Natural killer cell (primary cell): ENCODE measurements around the gene THEMIS. TPM values are rescaled to one million over a fixed set of nuclear protein-coding genes. Genes with fewer than 3 reads are reported as not detected.

Experiments
- ATAC-seq, 3 donors: fragments of 150-1000 bp in 2 of 3; fragments of 200-7000 bp in 1 of 3; cut with Tn5 transposase; 1 replicate in 1 of 3; 2 replicates in 2 of 3; pipeline ENCODE4 v1.10.0; 2021; ENCODE audit warnings: mild to moderate bottlenecking in 2 of 3, moderate library complexity in 2 of 3
- DNase-seq, 2 donors: peaks; one replicate each; pipeline versions ENCODE4 v3.0.0 to v3.0.0-alpha.2; 2013 to 2021; ENCODE audit warnings: mixed read lengths in 1 of 2
- H3K27ac ChIP-seq: one replicate; pipeline ENCODE4 v1.5.1; 2013; ENCODE audit warnings: mild to moderate bottlenecking, low read length
- H3K27me3 ChIP-seq: one replicate; pipeline ENCODE4 v1.6.1; 2013; ENCODE audit warnings: low read length; ENCODE audit not compliant: control insufficient read depth, insufficient read depth
- H3K36me3 ChIP-seq: one replicate; pipeline ENCODE4 v1.6.1; 2013; ENCODE audit warnings: low read length; ENCODE audit not compliant: control insufficient read depth, insufficient read depth
- H3K4me1 ChIP-seq: one replicate; pipeline ENCODE4 v1.6.1; 2013; ENCODE audit warnings: low read length; ENCODE audit not compliant: control insufficient read depth, insufficient read depth
- H3K4me3 ChIP-seq: one replicate; pipeline ENCODE4 v1.5.1; 2013; ENCODE audit warnings: low read length
- H3K9me3 ChIP-seq: one replicate; pipeline ENCODE4 v1.6.1; 2013; ENCODE audit warnings: low read length; ENCODE audit not compliant: control insufficient read depth, insufficient read depth
- H3K27ac Mint-ChIP-seq, 2 donors: one replicate each; pipeline ENCODE4 v1.8.0; 2022; ENCODE audit warnings: mild to moderate bottlenecking in 2 of 2, mixed read lengths in 2 of 2, moderate library complexity in 1 of 2
- H3K27me3 Mint-ChIP-seq, 2 donors: one replicate each; pipeline ENCODE4 v1.8.0; 2022; ENCODE audit warnings: low read depth in 2 of 2, mixed read lengths in 2 of 2
- H3K36me3 Mint-ChIP-seq: one replicate; pipeline ENCODE4 v1.8.0; 2022; ENCODE audit warnings: mixed read lengths
- H3K4me1 Mint-ChIP-seq, 2 donors: one replicate each; pipeline ENCODE4 v1.8.0; 2022; ENCODE audit warnings: mixed read lengths in 2 of 2
- H3K4me3 Mint-ChIP-seq: one replicate; pipeline ENCODE4 v1.8.0; 2022; ENCODE audit warnings: mild to moderate bottlenecking, moderate library complexity, mixed read lengths
- H3K9me3 Mint-ChIP-seq, 2 donors: one replicate each; pipeline ENCODE4 v1.8.0; 2022; ENCODE audit warnings: mixed read lengths in 2 of 2
- CTCF ChIP-seq: fragments of 200-600 bp; IDR thresholded peaks from one replicate; pipeline ENCODE4 v1.8.0; 2022; ENCODE audit warnings: antibody characterized with exemption
- WGBS: methylation state at CpG from one replicate; pipeline ENCODE4 v1.1.7; 2013; ENCODE audit warnings: missing lambda C conversion rate; ENCODE audit not compliant: insufficient coverage; 5-methylcytosine and 5-hydroxymethylcytosine counted together
- intact Hi-C: fragments of 100-400 bp; cut with micrococcal nuclease; formaldehyde crosslinking; loops from one replicate; pipeline ENCODE4 v1.14.2; 2022
- total RNA-seq, 4 donors: library from RNA; stranded (reverse); fragments of 120-200 nt in 1 of 4; gene quantifications; one replicate each; pipeline versions ENCODE4 v1.2.3 to v1.2.4, GENCODE V29; 2013 to 2022

The THEMIS gene
- total RNA-seq, 3 donors from 2014 or later (not counting 1 experiment from before 2014, with no cell fraction given): 0.82 to 11.7 (median 1.7) TPM

GRCh38 chr6:127794405-127794804, 106.5 kb downstream of the THEMIS start:
- no peak for ATAC-seq
- Mint-ChIP-seq H3K36me3 (no peaks in the 10 kb centered on the region), H3K9me3 (no peaks in the 10 kb centered on the region), H3K4me3 (no peak overlapping the region), H3K27me3 (peaks cover 0 to 5% of the 10 kb centered on the region in 2 donors), H3K4me1 (no peaks in the 10 kb centered on the region), H3K27ac (no peak overlapping the region)
- no peaks in the 10 kb centered on the region for H3K36me3 ChIP-seq
- peaks cover 4% of the 10 kb centered on the region for H3K4me1 ChIP-seq
- H3K9me3 ChIP-seq: no peaks in the 10 kb centered on the region
- no peak overlapping the region for H3K4me3 ChIP-seq
- H3K27me3 ChIP-seq: no peaks in the 10 kb centered on the region
- DNase-seq: peak in 1 of 2 donors; percentile 21
- TF ChIP-seq CTCF: no peak
- intact Hi-C loops: no loop called here
- no peak overlapping the region for H3K27ac ChIP-seq
- 100% methylated on average over 1 of the region's 1 CpG for WGBS

GRCh38 chr6:127793396-127793795, 107.5 kb downstream of the THEMIS start:
- TF ChIP-seq CTCF: no peak
- ATAC-seq: no peak
- intact Hi-C loops: no loop called here
- peaks cover 0 to 5% of the 10 kb centered on the region in 2 donors for H3K27me3 Mint-ChIP-seq
- no peaks in the 10 kb centered on the region for H3K4me1 Mint-ChIP-seq
- no peak overlapping the region for H3K4me3 Mint-ChIP-seq
- H3K4me1 ChIP-seq: peaks cover 4% of the 10 kb centered on the region
- no peak for DNase-seq
- no peaks in the 10 kb centered on the region for H3K9me3 Mint-ChIP-seq
- no peaks in the 10 kb centered on the region for H3K36me3 ChIP-seq
- no peak overlapping the region for H3K27ac Mint-ChIP-seq
- no peaks in the 10 kb centered on the region for H3K27me3 ChIP-seq
- 67% methylated on average over 1 of the region's 1 CpG for WGBS
- H3K36me3 Mint-ChIP-seq: no peaks in the 10 kb centered on the region
- H3K27ac ChIP-seq: no peak overlapping the region
- H3K4me3 ChIP-seq: no peak overlapping the region
- H3K9me3 ChIP-seq: no peaks in the 10 kb centered on the region

- ATAC-seq: no peak
- no peak overlapping the region for H3K27ac Mint-ChIP-seq
Observed at GRCh38 chr6:127792616-127793015, 108.2 kb downstream of the THEMIS start.

More at GRCh38 chr6:127792616-127793015, 108.2 kb downstream of the THEMIS start:
- H3K27ac ChIP-seq: no peak overlapping the region
- no peak overlapping the region for H3K4me3 ChIP-seq
- Mint-ChIP-seq H3K27me3 (peaks cover 0 to 5% of the 10 kb centered on the region in 2 donors), H3K36me3 (no peaks in the 10 kb centered on the region), H3K4me3 (no peak overlapping the region), H3K4me1 (no peaks in the 10 kb centered on the region), H3K9me3 (no peaks in the 10 kb centered on the region)
- H3K27me3 ChIP-seq: no peaks in the 10 kb centered on the region
- peaks cover 4% of the 10 kb centered on the region for H3K4me1 ChIP-seq
- no peaks in the 10 kb centered on the region for H3K9me3 ChIP-seq
- no peaks in the 10 kb centered on the region for H3K36me3 ChIP-seq
- intact Hi-C loops: no loop called here
- DNase-seq: peak in 1 of 2 donors; percentile 59
- 18% methylated on average over 1 of the region's 1 CpG for WGBS
- no peak for TF ChIP-seq CTCF
